Measurements from ENCODE around the gene CD300H.

- TF ChIP-seq CTCF (IDR thresholded peaks at IDR 0.05) = no peak
- TF ChIP-seq POLR2A (IDR thresholded peaks at IDR 0.05) = no peak
These were observed 38.1 kb upstream of the CD300H start for GRCh38 chr17:74605361-74605760.

Data from prostate gland (tissue), 2 donors.